Measurements from ENCODE around the gene TWIST2.

- TF ChIP-seq POLR2A (IDR thresholded peaks at IDR 0.05): no peak
- no peak for TF ChIP-seq CTCF (IDR thresholded peaks at IDR 0.05)
Observed at GRCh38 chr2:238926761-238927611, 79.1 kb downstream of the TWIST2 start.
